ENCODE data around the gene HAPLN2. TPM values are rescaled to one million over a fixed set of nuclear protein-coding genes. Genes with fewer than 3 reads are reported as not detected.
A peak's percentile ranks its signal among the peaks of the same experiment; 100 is the strongest.

HAPLN2 gene
- total and polyA plus RNA-seq, 2 of the 4 experiments (the other 2 are of a cell fraction) = not detected

DNA sequence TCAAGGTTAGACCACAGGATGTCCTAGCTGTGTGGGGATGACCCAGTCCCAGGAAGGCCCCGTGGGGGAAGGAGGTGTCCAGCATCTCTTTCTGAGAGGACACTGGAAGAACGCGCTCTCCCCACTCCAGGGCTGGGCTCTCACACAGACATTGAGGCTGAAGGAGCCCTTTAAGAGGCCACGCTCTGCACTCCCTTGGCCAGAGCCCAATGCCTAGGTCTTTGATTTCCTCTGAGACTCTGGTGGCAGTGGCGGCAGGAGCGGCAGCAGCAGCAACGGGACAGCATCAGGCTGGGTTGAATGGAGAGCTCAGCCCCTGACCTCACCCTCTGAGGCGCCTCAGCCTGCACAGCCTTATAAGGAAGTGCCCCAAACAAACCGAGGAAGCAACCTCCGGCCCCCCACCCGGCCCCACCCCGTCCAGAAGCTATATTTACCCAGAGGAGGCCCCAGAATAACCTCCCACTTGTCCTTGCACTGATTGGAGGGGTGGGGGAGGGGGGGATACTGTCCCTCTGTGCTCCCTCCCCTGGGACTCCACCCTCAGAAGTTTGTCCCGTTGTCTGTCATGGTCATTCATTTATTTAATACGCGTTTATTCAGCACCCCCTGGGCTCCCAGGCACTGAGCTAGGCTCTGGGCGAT, 45.7 kb downstream of the HAPLN2 start:
- POLR2A ChIA-PET (ENCODE audit: unreplicated experiment) = interaction anchor here (0.6 to 2.1 kb wide), 3 partner anchors 9 to 16 kb away, joined by 3 to 22 read pairs (median 5); partner anchors contain the start of gene NES

More for the DNA sequence above, 45.7 kb downstream of the HAPLN2 start:
- Histone ChIP-seq H3K79me1 (ENCODE audit: low read depth in 1 of 2, low read length in 2 of 2) (peaks cover 0 to 42% of the 10 kb centered on the region in 2 experiments; a peak in 2 of 4 replicates), H3K9ac (ENCODE audit: low read depth, low read length) (peak overlapping the region; percentile 54), H3K56ac (ENCODE audit: extremely low read depth, insufficient read depth, low read length) (peak overlapping the region; percentile 80), H4K5ac (ENCODE audit: low read depth, low read length) (peak overlapping the region; percentile 71), H3K9me1 (ENCODE audit: insufficient read depth, low read length) (peaks cover 28% of the 10 kb centered on the region), H3K18ac (ENCODE audit: low read depth, low read length) (peak overlapping the region; percentile 77), H2BK15ac (ENCODE audit: low read depth, low read length) (peak overlapping the region; percentile 87; the same call in 2 of the 3 replicates), H3K27me3 (ENCODE audit: control insufficient read depth, insufficient read depth, low read length) (no peaks in the 10 kb centered on the region), H3K9me3 (ENCODE audit: control insufficient read depth, insufficient read depth, low read length) (no peaks in the 10 kb centered on the region), H2AK9ac (replicated peaks; ENCODE audit: low read depth, low read length, poor library complexity) (peak overlapping the region; percentile 93), H3K23ac (ENCODE audit: low read depth, low read length) (peak overlapping the region; percentile 73), H3K27ac (ENCODE audit: insufficient read depth, low read length) (peak overlapping the region; percentile 76), H4K91ac (ENCODE audit: insufficient read depth, low read depth, low read length) (peak overlapping the region; percentile 97), H2AFZ (replicated peaks; ENCODE audit: low read length, poor library complexity) (peak overlapping the region; percentile 83), H3K4ac (ENCODE audit: low read depth, low read length) (peak overlapping the region; percentile 88), H3K14ac (replicated peaks; ENCODE audit: low read depth, low read length) (peak overlapping the region; percentile 89), H3K4me1 (ENCODE audit: control insufficient read depth, insufficient read depth, low read length) (peaks cover 62% of the 10 kb centered on the region), H4K20me1 (ENCODE audit: insufficient read depth, low read length) (no peaks in the 10 kb centered on the region; the same call in 1 of the 2 replicates), H2BK5ac (ENCODE audit: low read depth, low read length, poor library complexity, severe bottlenecking) (peak overlapping the region; percentile 95), H3K4me2 (ENCODE audit: low read depth, low read length) (peak overlapping the region; percentile 26), H2AK5ac (ENCODE audit: low read depth, low read length) (peak overlapping the region; percentile 97), H4K8ac (ENCODE audit: low read depth in 2 of 2, low read length in 2 of 2) (peak overlapping the region; percentile 75 to 97), H2BK120ac (ENCODE audit: low read depth, low read length) (peak overlapping the region; percentile 96), H3K4me3 (ENCODE audit: insufficient read depth, low read depth, low read length) (no peak overlapping the region), H3K36me3 (ENCODE audit: control insufficient read depth, insufficient read depth, low read length) (no peaks in the 10 kb centered on the region), H2BK20ac (ENCODE audit: low read depth, low read length) (peak overlapping the region; percentile 97)
- in situ Hi-C loops (cut with MboI; ENCODE audit: low sequenced_read_pairs) = no loop called here
- ATAC-seq (ENCODE audit: low read depth) (peak; percentile 16), DNase-seq (no peak)
- BruUV-seq (replicated peaks) = no TSS peak
- dilution Hi-C loops (cut with HindIII; ENCODE audit: low sequenced_read_pairs, unreplicated experiment) = no loop called here
- WGBS, 2 experiments (ENCODE audit: extremely low coverage in 2 of 2, insufficient read length in 1 of 2) = 30% methylated on average over 7 of the region's 16 CpGs; no CpG with 5 or more reads in 1 of the 2 experiments
- intact Hi-C loops (cut with micrococcal nuclease) = no loop called here
- CTCF ChIA-PET = interaction anchor here (0.6 to 1.1 kb wide), 3 partner anchors 12 to 38 kb away, joined by 3 to 5 read pairs (median 3); no protein-coding TSS in a partner anchor
- TF ChIP-seq MAZ (IDR thresholded peaks at IDR 0.05; ENCODE audit: borderline replicate concordance, low read depth, low read length) (no peak), CEBPB (IDR thresholded peaks at IDR 0.05; ENCODE audit: low read depth, low read length) (no peak), NFE2L2 (IDR thresholded peaks at IDR 0.05; ENCODE audit: low read depth, low read length) (no peak), MAFK (IDR thresholded peaks at IDR 0.05; ENCODE audit: low read depth, low read length) (no peak), POLR2A (IDR thresholded peaks at IDR 0.05; ENCODE audit: low read depth, low read length) (no peak), CHD1 (IDR thresholded peaks at IDR 0.05; ENCODE audit: low read depth, low read length) (no peak), SMC3 (IDR thresholded peaks at IDR 0.05; ENCODE audit: low read depth, low read length) (no peak)

Measured in IMR-90 (cell line).